Measurements from ENCODE around the gene MID1IP1. TPM values are rescaled to one million over a fixed set of nuclear protein-coding genes. Genes with fewer than 3 reads are reported as not detected.
A peak's percentile ranks its signal among the peaks of the same experiment; 100 is the strongest.

Gene MID1IP1
- total RNA-seq, 1 experiment from 2014 or later: 100 TPM

DNA sequence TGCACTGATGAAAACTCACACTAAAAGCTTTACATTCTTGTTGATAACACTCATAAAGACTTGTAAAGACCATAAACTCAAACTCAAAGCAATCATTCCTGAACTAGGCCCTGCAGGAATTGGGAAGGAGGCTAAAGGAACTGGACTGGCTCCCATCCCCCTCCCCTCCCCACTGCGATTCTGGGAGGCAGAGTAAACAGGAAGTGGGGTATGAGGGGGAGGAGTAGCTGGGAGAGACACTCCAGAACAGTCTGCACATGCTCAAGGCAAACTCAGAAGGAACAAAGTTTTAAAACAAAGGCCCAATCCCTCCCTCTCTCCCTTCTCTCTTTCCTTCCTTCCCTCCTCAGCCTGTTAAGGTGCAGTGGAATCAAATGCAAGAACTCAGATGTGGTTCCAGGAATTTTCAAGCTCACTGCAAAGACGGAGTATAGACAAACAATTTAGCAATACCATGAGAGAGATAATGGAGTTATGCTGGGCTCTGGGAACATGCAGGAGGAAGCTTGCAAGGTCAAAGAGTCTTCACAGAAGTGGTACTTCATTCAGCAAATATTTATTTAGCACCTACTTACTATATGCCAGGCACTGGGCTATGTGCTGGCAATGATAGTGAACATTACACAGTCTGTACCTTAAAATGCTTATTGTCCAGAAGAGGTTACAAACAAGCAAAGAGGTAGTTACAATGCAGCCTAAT lies 15.9 kb downstream of the MID1IP1 start:
- Histone ChIP-seq H3K18ac (ENCODE audit: insufficient read length, low read depth, low read length) (no peak overlapping the region), H3K27ac (ENCODE audit: insufficient read length, low read depth, low read length) (no peak overlapping the region), H4K8ac (replicated peaks; ENCODE audit: insufficient read length, low read depth, low read length) (no peak overlapping the region), H3K14ac (ENCODE audit: insufficient read depth, low read length) (no peak overlapping the region), H3K23me2 (ENCODE audit: insufficient read length, low read depth, low read length, poor library complexity, severe bottlenecking) (no peaks in the 10 kb centered on the region), H4K20me1 (ENCODE audit: control insufficient read depth, insufficient read depth, insufficient read length) (no peaks in the 10 kb centered on the region), H3K23ac (ENCODE audit: insufficient read length, low read depth, low read length) (no peak overlapping the region), H2BK20ac (ENCODE audit: low read depth, low read length, poor library complexity, severe bottlenecking) (peak overlapping the region; percentile 26), H3K4me1 (ENCODE audit: insufficient read depth, low read length) (peaks cover 8% of the 10 kb centered on the region), H2AK5ac (ENCODE audit: insufficient read length, low read length) (no peak overlapping the region), H2BK5ac (ENCODE audit: insufficient read length, low read length) (no peak overlapping the region), H2BK12ac (ENCODE audit: insufficient read length, low read depth, low read length) (peak overlapping the region; percentile 80), H3K9ac (ENCODE audit: extremely low read depth, insufficient read length, low read length) (no peak overlapping the region), H2BK15ac (ENCODE audit: low read depth, low read length) (no peak overlapping the region), H3K79me2 (ENCODE audit: insufficient read depth, low read length) (no peaks in the 10 kb centered on the region), H3K4ac (ENCODE audit: low read depth, low read length) (no peak overlapping the region), H3T11ph (ENCODE audit: low read length) (no peak overlapping the region), H3K79me1 (ENCODE audit: insufficient read depth, low read depth, low read length, poor library complexity, severe bottlenecking) (no peaks in the 10 kb centered on the region), H3K9me3 (ENCODE audit: control insufficient read depth, low read depth, low read length) (no peaks in the 10 kb centered on the region), H4K91ac (ENCODE audit: insufficient read length, low read depth, low read length) (no peak overlapping the region), H2AFZ (ENCODE audit: low read length) (no peak overlapping the region), H3K4me2 (ENCODE audit: insufficient read depth, insufficient read length, low read length) (no peak overlapping the region), H4K5ac (ENCODE audit: insufficient read length, low read depth, low read length) (peak overlapping the region; percentile 73), H3K56ac (ENCODE audit: insufficient read length, low read depth, low read length) (no peak overlapping the region), H2BK120ac (ENCODE audit: low read depth, low read length, poor library complexity, severe bottlenecking) (no peak overlapping the region), H3K27me3 (ENCODE audit: insufficient read depth, low read length) (0 out of 2 replicates have a peak, but pooled peaks cover 2% of the 10 kb centered on the region)
- no peaks in the 10 kb centered on the region; a peak in 3 of 4 replicates for H3K4me1 Mint-ChIP-seq
- TF ChIP-seq, protein P1, sequence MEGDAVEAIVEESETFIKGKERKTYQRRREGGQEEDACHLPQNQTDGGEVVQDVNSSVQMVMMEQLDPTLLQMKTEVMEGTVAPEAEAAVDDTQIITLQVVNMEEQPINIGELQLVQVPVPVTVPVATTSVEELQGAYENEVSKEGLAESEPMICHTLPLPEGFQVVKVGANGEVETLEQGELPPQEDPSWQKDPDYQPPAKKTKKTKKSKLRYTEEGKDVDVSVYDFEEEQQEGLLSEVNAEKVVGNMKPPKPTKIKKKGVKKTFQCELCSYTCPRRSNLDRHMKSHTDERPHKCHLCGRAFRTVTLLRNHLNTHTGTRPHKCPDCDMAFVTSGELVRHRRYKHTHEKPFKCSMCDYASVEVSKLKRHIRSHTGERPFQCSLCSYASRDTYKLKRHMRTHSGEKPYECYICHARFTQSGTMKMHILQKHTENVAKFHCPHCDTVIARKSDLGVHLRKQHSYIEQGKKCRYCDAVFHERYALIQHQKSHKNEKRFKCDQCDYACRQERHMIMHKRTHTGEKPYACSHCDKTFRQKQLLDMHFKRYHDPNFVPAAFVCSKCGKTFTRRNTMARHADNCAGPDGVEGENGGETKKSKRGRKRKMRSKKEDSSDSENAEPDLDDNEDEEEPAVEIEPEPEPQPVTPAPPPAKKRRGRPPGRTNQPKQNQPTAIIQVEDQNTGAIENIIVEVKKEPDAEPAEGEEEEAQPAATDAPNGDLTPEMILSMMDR (conservative IDR thresholded peaks at IDR 0.05): no peak
- no CpG with 5 or more reads among the region's 2 CpGs for WGBS (ENCODE audit: extremely low coverage, insufficient read length, low lambda C conversion rate)
- no peak overlapping the region for H3K27ac Mint-ChIP-seq
- no peaks in the 10 kb centered on the region for H3K27me3 Mint-ChIP-seq (ENCODE audit: low read depth)
- DNase-seq: peak; percentile 33
- H3K9me3 Mint-ChIP-seq: peaks cover 33 to 41% of the 10 kb centered on the region in 2 experiments
- H3K4me3 Mint-ChIP-seq: no peak overlapping the region
- H3K36me3 Mint-ChIP-seq (ENCODE audit: insufficient read depth in 1 of 3, low read depth in 3 of 3): peaks cover 2 to 5% (median 3%) of the 10 kb centered on the region in 3 experiments; a peak in 5 of 7 replicates
